ENCODE data around the gene TMEM178A.

TMEM178A gene

DNA sequence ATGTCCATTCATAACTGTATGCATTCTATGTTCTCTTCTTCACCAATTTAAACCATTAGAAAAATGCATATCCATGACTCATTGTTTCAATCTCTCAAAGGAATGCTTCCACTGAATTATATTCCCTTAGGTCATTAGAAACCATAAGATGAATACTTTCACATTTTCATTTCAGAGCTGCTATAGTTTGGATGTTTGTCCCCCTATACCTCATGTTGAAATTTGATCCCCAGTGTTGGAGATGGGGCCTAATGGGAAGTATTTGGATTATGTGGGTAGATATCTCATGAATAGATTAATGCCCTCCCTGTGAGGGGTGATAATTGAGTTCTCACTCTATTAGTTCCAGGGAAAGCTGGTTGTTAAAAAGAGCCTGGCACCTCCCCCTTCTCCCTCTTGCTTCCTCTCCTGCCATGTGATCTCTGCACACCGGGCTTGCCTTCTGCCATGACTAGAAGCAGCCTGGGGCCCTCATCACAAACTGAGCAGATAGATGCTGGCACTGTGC, 77.6 kb downstream of the TMEM178A start:
- DNase-seq (ENCODE audit: low read depth) = no peak

DNA sequence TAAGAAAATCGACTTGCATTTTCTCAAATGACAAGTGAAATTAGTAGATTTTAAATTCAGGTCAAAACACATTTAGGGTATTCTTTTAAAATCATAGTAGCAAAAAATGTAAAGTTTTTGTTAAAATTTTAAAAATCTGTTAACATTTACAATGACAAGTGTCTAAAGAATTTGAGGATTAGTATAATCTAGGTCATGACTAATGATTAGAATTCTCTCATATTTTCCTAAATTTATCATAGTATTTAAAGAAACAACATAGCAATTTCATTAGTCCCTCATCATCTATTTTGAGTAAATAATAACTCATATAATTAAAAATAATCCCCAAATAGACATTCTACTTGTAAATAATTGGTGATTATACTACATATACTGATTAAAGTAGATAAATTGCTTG, 89.7 kb downstream of the TMEM178A start:
- DNase-seq (ENCODE audit: low read depth) = no peak

DNA sequence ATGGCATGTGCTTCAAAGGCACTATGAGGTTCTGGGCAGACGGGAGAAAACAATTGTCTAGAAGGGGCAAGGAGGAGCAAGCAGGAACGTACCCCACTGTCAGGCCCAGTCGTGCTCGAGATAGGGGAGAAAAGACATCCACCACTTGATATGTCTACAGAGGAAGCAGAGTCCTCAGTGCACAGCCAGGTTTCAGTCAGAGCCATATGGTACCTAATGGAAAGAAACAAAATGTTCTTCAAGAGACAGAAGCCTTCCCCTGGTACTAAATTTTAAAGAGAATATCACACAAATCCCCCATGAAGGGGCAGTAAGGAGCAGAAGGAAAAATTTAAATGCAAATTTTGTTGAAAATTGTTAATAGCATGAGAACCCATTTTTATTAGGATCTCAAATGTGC, 91.4 kb downstream of the TMEM178A start:
- no peak for DNase-seq (ENCODE audit: low read depth)

DNA sequence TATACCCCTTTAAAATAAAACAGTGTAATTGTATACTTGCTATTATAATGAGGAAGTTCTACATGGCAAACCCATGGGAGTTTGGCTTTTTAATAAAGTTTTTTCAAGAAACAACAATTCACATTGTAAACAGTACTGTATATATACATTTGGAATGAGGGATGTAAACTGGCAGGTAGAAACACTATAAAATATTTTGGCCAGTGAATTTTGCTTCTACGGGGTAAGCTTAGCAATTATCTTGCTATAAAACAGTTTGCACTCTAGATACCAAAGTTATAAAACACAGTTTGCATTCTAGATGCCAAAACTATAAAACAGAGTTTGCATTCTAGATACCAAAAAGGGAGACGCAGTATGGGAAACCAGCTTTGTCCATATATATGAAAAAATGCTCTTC, 96.7 kb downstream of the TMEM178A start:
- DNase-seq (ENCODE audit: low read depth) = no peak
